ENCODE data around the gene ZNF423.
A peak's percentile ranks its signal among the peaks of the same experiment; 100 is the strongest.

Gene ZNF423

GRCh38 chr16:49824593-49824992, 31.3 kb downstream of the ZNF423 start:
- no peak for DNase-seq (ENCODE audit: low read depth)

GRCh38 chr16:49822649-49823370, 33.1 kb downstream of the ZNF423 start:
- no peak for DNase-seq (ENCODE audit: low read depth)

GRCh38 chr16:49821614-49822282, 34.2 kb downstream of the ZNF423 start:
- no peak for DNase-seq (ENCODE audit: low read depth)

GRCh38 chr16:49821156-49821555, 34.8 kb downstream of the ZNF423 start:
- no peak for DNase-seq (ENCODE audit: low read depth)

GRCh38 chr16:49817754-49818507, 38.0 kb downstream of the ZNF423 start:
- DNase-seq (ENCODE audit: low read depth) = no peak

- DNase-seq (ENCODE audit: low read depth) = no peak
Observed at GRCh38 chr16:49816875-49817274, 39.0 kb downstream of the ZNF423 start.

- no peak for DNase-seq (ENCODE audit: low read depth)
Observed at GRCh38 chr16:49811644-49812334, 44.1 kb downstream of the ZNF423 start.

DNA sequence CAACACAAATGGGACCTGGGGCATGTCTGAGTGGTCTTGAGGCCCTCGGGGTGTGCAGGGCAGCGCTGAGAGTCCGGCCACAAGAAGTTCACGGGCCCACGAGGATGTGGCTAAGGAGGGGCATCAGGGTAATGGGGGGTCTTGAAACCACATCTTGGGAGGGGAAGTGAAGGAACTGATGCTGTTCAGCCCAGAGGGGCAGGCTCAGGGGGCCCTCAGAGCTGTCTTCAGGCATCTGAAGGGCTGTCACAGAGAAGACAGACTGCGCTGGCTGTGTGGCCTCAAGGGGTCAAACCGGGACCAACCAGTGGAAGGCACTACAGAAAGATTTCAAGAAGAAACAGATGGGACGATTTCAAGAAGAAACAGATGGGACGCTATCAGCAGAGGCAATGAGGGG, 45.1 kb downstream of the ZNF423 start:
- no peak for DNase-seq (ENCODE audit: low read depth)

- DNase-seq (ENCODE audit: low read depth) = no peak
Observed at GRCh38 chr16:49809561-49809960, 46.4 kb downstream of the ZNF423 start.

- DNase-seq (ENCODE audit: low read depth) = no peak
Observed at GRCh38 chr16:49809062-49809461, 46.9 kb downstream of the ZNF423 start.

- DNase-seq (ENCODE audit: low read depth) = peak; percentile 28
Observed at GRCh38 chr16:49806446-49806845, 49.5 kb downstream of the ZNF423 start.

DNA sequence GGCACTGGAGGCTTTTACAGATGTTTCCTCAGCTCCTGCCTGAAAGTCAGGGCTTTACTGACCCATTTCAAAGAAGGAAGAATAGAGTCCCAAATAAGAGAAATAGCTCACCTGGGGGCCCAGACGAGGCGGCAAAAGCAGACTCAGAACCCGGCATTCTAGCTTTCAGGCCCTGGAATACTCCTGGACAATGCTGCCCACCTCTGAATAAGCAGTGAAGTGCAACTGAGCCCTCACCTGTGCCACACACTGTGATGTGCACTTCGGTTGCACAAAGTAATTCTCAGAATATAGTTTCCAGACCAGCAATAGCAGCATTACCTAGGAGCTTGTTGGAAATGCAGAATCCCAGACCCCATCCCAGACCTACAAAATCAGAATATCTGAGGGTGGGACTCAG, 54.6 kb downstream of the ZNF423 start:
- DNase-seq (ENCODE audit: low read depth) = no peak

- DNase-seq (ENCODE audit: low read depth) = no peak
Observed at GRCh38 chr16:49800876-49801275, 55.0 kb downstream of the ZNF423 start.

- DNase-seq (ENCODE audit: low read depth) = no peak
Observed at GRCh38 chr16:49800441-49800840, 55.5 kb downstream of the ZNF423 start.

- DNase-seq (ENCODE audit: low read depth) = no peak
Observed at GRCh38 chr16:49799172-49799571, 56.7 kb downstream of the ZNF423 start.

DNA sequence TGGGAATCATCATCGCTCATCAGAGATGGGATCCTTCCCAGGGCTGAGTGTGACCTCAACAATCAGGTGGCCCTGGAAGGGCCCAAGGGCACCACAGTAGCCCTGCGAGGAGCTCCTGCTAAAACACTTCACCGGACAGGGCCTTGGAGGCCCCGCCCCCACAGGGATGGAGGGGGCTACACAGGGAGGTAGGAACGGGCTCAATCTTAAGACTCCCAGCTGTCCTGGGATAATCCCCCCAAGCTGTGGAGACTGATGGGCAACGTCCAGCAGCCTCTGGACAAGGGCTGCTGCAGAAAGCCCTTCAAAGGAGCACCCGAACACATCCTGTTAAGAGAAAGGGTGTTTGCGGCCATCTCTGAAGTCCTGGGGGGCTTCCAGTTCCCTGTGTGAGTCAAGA, 60.4 kb downstream of the ZNF423 start:
- DNase-seq (ENCODE audit: low read depth) = no peak

GRCh38 chr16:49793244-49793643, 62.7 kb downstream of the ZNF423 start:
- no peak for DNase-seq (ENCODE audit: low read depth)

DNA sequence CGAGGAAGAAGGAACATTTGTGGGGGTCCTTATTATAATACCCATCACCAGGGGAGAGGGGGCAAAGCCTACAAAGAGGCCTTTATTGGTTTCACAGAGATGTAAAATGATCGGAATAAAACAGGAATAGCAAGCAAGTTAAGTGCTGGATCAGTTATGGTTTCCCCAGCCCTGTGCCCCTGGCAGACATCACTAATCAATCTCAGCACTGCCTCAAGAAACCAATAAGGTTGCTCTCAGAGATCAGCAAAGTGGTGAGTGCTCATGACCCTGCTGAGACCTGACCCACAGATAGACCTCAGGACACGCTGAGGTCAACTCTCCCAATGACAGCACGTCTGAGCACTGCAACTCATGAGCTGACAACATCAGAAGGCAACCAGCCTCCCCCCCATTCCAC, 66.3 kb downstream of the ZNF423 start:
- no peak for DNase-seq (ENCODE audit: low read depth)

GRCh38 chr16:49788986-49789385, 66.9 kb downstream of the ZNF423 start:
- DNase-seq (ENCODE audit: low read depth) = no peak

DNA sequence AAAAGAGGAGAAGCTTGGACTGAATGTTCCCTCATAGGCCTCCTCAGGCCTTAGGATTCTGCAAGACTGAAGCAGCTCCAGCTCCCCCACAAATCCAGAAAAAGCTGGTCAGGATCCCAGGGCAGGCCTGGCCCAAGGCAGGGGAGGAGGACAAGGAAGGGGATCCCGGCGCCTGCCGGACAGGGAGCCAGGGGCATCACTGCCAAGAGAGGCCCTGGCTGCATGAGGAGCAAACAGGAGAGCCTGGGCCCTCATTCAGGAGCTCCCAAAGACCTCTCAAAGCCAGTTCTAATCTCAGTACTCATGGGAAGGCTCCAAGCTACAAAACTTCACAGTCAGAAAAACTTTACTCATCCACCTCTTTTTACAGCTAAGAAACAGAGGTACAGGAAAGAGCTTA, 67.3 kb downstream of the ZNF423 start:
- DNase-seq (ENCODE audit: low read depth) = no peak

DNA sequence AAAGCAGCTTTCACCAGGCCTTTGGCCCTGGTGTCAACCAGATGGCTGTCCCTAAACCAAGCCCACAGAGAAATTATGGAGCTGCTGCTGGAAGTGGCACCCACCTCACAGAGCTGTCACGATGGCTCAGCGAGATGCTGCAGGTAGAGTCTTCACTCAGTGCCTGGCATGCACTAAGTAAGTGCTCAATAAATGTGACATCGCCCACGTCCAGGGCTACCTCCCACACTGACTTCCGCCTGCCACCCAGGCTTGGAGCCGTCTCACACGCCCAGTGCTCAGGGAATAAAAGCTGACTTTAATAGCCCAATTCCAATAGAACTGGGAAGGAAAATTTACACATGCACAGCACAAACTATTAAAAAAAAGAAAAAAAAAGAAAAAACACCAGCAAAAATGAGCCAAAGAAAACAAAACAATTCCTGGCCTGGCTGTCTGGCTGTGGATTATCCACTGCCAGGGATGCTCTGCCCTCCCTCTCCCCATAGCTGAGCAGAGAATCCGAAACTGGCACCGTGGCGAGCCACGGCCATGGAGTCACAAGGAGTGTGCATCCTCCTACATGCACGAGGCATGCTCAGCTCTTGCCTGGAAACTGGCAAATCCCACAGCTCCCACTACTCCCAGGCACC, 68.9 kb downstream of the ZNF423 start:
- no peak for DNase-seq (ENCODE audit: low read depth)

DNA sequence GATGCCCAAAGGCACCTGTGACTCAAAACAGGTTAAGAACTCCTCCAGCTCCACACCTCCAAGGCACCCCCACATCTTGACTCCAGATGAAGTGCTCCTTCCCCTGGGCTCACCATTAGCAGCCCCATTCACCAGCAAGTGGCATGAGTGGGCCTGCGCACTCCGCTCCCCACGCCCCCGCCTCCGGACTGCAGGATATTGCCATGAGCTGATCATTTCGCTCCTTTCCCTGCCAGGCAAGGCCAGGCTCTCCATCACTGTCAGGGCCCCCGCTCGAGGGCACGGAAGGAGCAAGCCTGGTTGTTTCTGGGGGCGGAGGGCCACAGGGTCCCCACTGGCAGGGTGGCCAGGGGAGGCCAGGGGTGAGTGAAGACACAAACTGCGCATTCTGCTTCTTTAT, 69.9 kb downstream of the ZNF423 start:
- DNase-seq (ENCODE audit: low read depth) = no peak
